Colonic mucosa (tissue), 4 donors: ENCODE results near the gene SSR1. TPM values are rescaled to one million over a fixed set of nuclear protein-coding genes. Genes with fewer than 3 reads are reported as not detected.
"Not testable (repeated sequence)": the region's sequence is repeated elsewhere in the genome, so short reads cannot be mapped to it uniquely, and the experiment has no call there.

Experiments used
- DNase-seq: peaks from one replicate; pipeline ENCODE4 v3.0.0-alpha.2; 2020
- H3K27ac ChIP-seq: fragments of 200-600 bp; one replicate; pipeline ENCODE4 v1.8.0; 2021
- H3K27me3 ChIP-seq: fragments of 200-600 bp; one replicate; pipeline ENCODE4 v1.8.0; 2021
- H3K36me3 ChIP-seq: fragments of 200-600 bp; one replicate; pipeline ENCODE4 v1.8.0; 2021
- H3K4me1 ChIP-seq: fragments of 200-600 bp; one replicate; pipeline ENCODE4 v1.8.0; 2021; ENCODE audit warnings: mild to moderate bottlenecking
- H3K4me3 ChIP-seq: fragments of 200-600 bp; one replicate; pipeline ENCODE4 v1.8.0; 2021
- H3K9ac ChIP-seq, 2 donors: one replicate each; pipeline ENCODE4 v1.7.0; 2013; ENCODE audit warnings: control low read depth in 2 of 2, low read depth in 2 of 2, low read length in 2 of 2
- H3K9me3 ChIP-seq: fragments of 200-600 bp; one replicate; pipeline ENCODE4 v1.8.0; 2021
- intact Hi-C: fragments of 100-400 bp; cut with DNase I; formaldehyde crosslinking; loops from one replicate; pipeline ENCODE4 v1.14.1; 2022
- total RNA-seq, 2 donors: library from RNA; stranded (reverse); fragmentation: NEBNext Ultra II Directional in 1 of 2; extraction: Animal tissue kit (Norgen Biotek cat#: 25700) in 1 of 2; gene quantifications; one replicate each; pipeline ENCODE4 v1.2.1, GENCODE V29; 2021
- TF ChIP-seq, protein P1 (sequence below): fragments of 200-600 bp; IDR thresholded peaks from one replicate; pipeline ENCODE4 v1.8.0; 2022; ENCODE audit warnings: antibody characterized with exemption, mild to moderate bottlenecking
- donor health status: healthy.
- donor health status: DM: no; HTN: no; CAD: no.
- donor health status: DM: no; HTN: no; CAD: no.

The SSR1 gene
- total RNA-seq, 2 donors from 2014 or later: 150 to 153 TPM

GRCh38 chr6:7283676-7284075 lies 29.3 kb downstream of the SSR1 start:
- TF ChIP-seq, protein P1, sequence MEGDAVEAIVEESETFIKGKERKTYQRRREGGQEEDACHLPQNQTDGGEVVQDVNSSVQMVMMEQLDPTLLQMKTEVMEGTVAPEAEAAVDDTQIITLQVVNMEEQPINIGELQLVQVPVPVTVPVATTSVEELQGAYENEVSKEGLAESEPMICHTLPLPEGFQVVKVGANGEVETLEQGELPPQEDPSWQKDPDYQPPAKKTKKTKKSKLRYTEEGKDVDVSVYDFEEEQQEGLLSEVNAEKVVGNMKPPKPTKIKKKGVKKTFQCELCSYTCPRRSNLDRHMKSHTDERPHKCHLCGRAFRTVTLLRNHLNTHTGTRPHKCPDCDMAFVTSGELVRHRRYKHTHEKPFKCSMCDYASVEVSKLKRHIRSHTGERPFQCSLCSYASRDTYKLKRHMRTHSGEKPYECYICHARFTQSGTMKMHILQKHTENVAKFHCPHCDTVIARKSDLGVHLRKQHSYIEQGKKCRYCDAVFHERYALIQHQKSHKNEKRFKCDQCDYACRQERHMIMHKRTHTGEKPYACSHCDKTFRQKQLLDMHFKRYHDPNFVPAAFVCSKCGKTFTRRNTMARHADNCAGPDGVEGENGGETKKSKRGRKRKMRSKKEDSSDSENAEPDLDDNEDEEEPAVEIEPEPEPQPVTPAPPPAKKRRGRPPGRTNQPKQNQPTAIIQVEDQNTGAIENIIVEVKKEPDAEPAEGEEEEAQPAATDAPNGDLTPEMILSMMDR: no peak
- H3K27me3 ChIP-seq: no peaks in the 10 kb centered on the region
- no peak overlapping the region for H3K4me3 ChIP-seq
- H3K36me3 ChIP-seq: peaks cover 17% of the 10 kb centered on the region
- DNase-seq: no peak
- no peaks in the 10 kb centered on the region for H3K9me3 ChIP-seq
- no peak overlapping the region for H3K27ac ChIP-seq
- H3K4me1 ChIP-seq: no peaks in the 10 kb centered on the region
- H3K9ac ChIP-seq: no peak overlapping the region
- intact Hi-C loops: no loop called here

- no peaks in the 10 kb centered on the region for H3K9me3 ChIP-seq
- no peak for DNase-seq
- no peak overlapping the region for H3K9ac ChIP-seq
- no peaks in the 10 kb centered on the region for H3K4me1 ChIP-seq
- H3K27me3 ChIP-seq: no peaks in the 10 kb centered on the region
- peaks cover 4% of the 10 kb centered on the region for H3K36me3 ChIP-seq
- TF ChIP-seq, protein P1: no peak
- no peak overlapping the region for H3K4me3 ChIP-seq
- intact Hi-C loops: no loop called here
- no peak overlapping the region for H3K27ac ChIP-seq
Measured at GRCh38 chr6:7282097-7282906, 30.7 kb downstream of the SSR1 start.

- Histone ChIP-seq H3K9me3 (no peaks in the 10 kb centered on the region), H3K27me3 (no peaks in the 10 kb centered on the region), H3K4me1 (no peaks in the 10 kb centered on the region), H3K36me3 (no peaks in the 10 kb centered on the region), H3K27ac (no peak overlapping the region), H3K9ac (no peak overlapping the region), H3K4me3 (no peak overlapping the region)
- intact Hi-C loops: loop anchor here (5.0 kb wide), 1 partner anchor 341 kb away; no protein-coding TSS in a partner anchor
- TF ChIP-seq, protein P1: peak; percentile 3
- no peak for DNase-seq
Measured at GRCh38 chr6:7276199-7276524, 36.8 kb downstream of the SSR1 start.

GRCh38 chr6:7274525-7274924 lies 38.5 kb downstream of the SSR1 start:
- DNase-seq, H3K36me3 ChIP-seq, H3K4me3 ChIP-seq, H3K27ac ChIP-seq, H3K9ac ChIP-seq, H3K4me1 ChIP-seq, intact Hi-C loops, H3K9me3 ChIP-seq, H3K27me3 ChIP-seq: not testable (repeated sequence)

GRCh38 chr6:7273709-7274108 lies 39.3 kb downstream of the SSR1 start:
- TF ChIP-seq, protein P1: no peak
- intact Hi-C loops: no loop called here
- Histone ChIP-seq H3K27me3 (no peaks in the 10 kb centered on the region), H3K27ac (no peak overlapping the region), H3K4me1 (no peaks in the 10 kb centered on the region), H3K9me3 (no peaks in the 10 kb centered on the region), H3K36me3 (no peaks in the 10 kb centered on the region), H3K4me3 (no peak overlapping the region), H3K9ac (no peak overlapping the region)
- no peak for DNase-seq

DNA sequence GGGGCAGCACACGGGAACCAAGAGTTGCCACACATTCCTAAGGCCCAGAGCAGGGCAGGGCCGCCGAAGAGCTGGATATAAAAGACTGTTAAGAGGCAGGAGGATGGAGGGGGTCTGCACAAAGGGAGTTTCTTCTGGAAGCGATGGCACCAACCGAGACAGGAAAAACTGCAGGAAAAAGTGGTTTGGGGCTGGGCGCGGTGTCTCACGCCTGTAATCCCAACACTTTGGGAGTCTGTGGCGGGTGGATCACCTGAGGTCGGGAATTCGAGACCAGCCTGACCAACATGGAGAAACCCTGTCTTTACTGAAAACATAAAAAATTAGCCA lies 41.8 kb downstream of the SSR1 start:
- intact Hi-C loops: no loop called here
- Histone ChIP-seq H3K27ac (no peak overlapping the region), H3K9ac (no peak overlapping the region), H3K36me3 (no peaks in the 10 kb centered on the region), H3K4me3 (no peak overlapping the region), H3K9me3 (no peaks in the 10 kb centered on the region), H3K4me1 (no peaks in the 10 kb centered on the region), H3K27me3 (no peaks in the 10 kb centered on the region)
- no peak for DNase-seq
- TF ChIP-seq, protein P1: no peak
